IMR-90 (cell line): Measurements from ENCODE around the gene HBD. TPM values are rescaled to one million over a fixed set of nuclear protein-coding genes. Genes with fewer than 3 reads are reported as not detected.

ENCODE experiments used
- ATAC-seq: fragments of 200-7000 bp; cut with Tn5 transposase; 2 replicates; pipeline ENCODE4 v1.9.1; 2020; ENCODE audit warnings: low read depth, mild to moderate bottlenecking, moderate library complexity
- BruUV-seq: library from RNA; stranded (reverse); fragments of 400-500 nt; replicated peaks from 2 replicates; lab custom pipeline; 2021; lab: Mats Ljungman, UMichigan
- CTCF ChIA-PET: fragments of 300-600 bp; formaldehyde crosslinking; extraction: SDS; loops from one replicate; lab custom pipeline; 2021; ENCODE audit warnings: antibody characterized with exemption; lab: Yijun Ruan, JAX
- POLR2A ChIA-PET: fragments of 300-600 bp; sonication (Branson Sonifier 250); formaldehyde crosslinking; loops from one replicate; lab custom pipeline; 2022; ENCODE audit warnings: antibody characterized with exemption; ENCODE audit not compliant: unreplicated experiment; lab: Charles Lee
- DNase-seq: peaks from one replicate; pipeline ENCODE4 v3.0.0; 2013
- H2AFZ ChIP-seq: replicated peaks from 2 replicates; pipeline ENCODE3; 2013; ENCODE audit warnings: low read length, mild to moderate bottlenecking; ENCODE audit not compliant: poor library complexity
- H2AK5ac ChIP-seq: 2 replicates; pipeline ENCODE4 v1.6.1; 2013; ENCODE audit warnings: low read depth, low read length, inconsistent platforms
- H2AK9ac ChIP-seq: replicated peaks from 2 replicates; pipeline ENCODE3; 2013; ENCODE audit warnings: mild to moderate bottlenecking, low read depth, low read length, moderate library complexity; ENCODE audit not compliant: poor library complexity
- H2BK120ac ChIP-seq: 2 replicates; pipeline ENCODE4 v1.6.1; 2013; ENCODE audit warnings: low read depth, low read length, inconsistent platforms
- H2BK15ac ChIP-seq: 3 replicates; pipeline ENCODE4 v1.6.1; 2013; ENCODE audit warnings: low read depth, low read length, inconsistent platforms
- H2BK20ac ChIP-seq: 2 replicates; pipeline ENCODE4 v1.6.1; 2013; ENCODE audit warnings: low read depth, mild to moderate bottlenecking, inconsistent platforms, low read length, moderate library complexity
- H2BK5ac ChIP-seq: 2 replicates; pipeline ENCODE4 v1.6.1; 2013; ENCODE audit warnings: mild to moderate bottlenecking, low read depth, low read length, inconsistent platforms; ENCODE audit not compliant: poor library complexity, severe bottlenecking
- H3K14ac ChIP-seq: replicated peaks from 2 replicates; pipeline ENCODE4 v1.6.1; 2013; ENCODE audit warnings: low read depth, low read length, inconsistent platforms
- H3K18ac ChIP-seq: 2 replicates; pipeline ENCODE4 v1.6.1; 2013; ENCODE audit warnings: low read depth, low read length, control low read depth
- H3K23ac ChIP-seq: 2 replicates; pipeline ENCODE4 v1.6.1; 2013; ENCODE audit warnings: low read depth, low read length, inconsistent platforms
- H3K27ac ChIP-seq: 2 replicates; pipeline ENCODE4 v1.5.1; 2013; ENCODE audit warnings: mild to moderate bottlenecking, control low read depth, low read length; ENCODE audit not compliant: insufficient read depth
- H3K27me3 ChIP-seq: 2 replicates; pipeline ENCODE4 v1.6.1; 2013; ENCODE audit warnings: low read length; ENCODE audit not compliant: control insufficient read depth, insufficient read depth
- H3K36me3 ChIP-seq: 2 replicates; pipeline ENCODE4 v1.6.1; 2013; ENCODE audit warnings: low read length, mixed read lengths; ENCODE audit not compliant: control insufficient read depth, insufficient read depth
- H3K4ac ChIP-seq: 2 replicates; pipeline ENCODE4 v1.6.1; 2013; ENCODE audit warnings: low read depth, low read length, inconsistent platforms
- H3K4me1 ChIP-seq: 2 replicates; pipeline ENCODE4 v1.6.1; 2013; ENCODE audit warnings: low read length, mixed read lengths; ENCODE audit not compliant: control insufficient read depth, insufficient read depth
- H3K4me2 ChIP-seq: 2 replicates; pipeline ENCODE4 v1.6.1; 2013; ENCODE audit warnings: low read depth, mild to moderate bottlenecking, control low read depth, low read length, moderate library complexity
- H3K4me3 ChIP-seq: 2 replicates; pipeline ENCODE4 v1.5.1; 2013; ENCODE audit warnings: low read depth, mild to moderate bottlenecking, control low read depth, low read length, moderate library complexity; ENCODE audit not compliant: insufficient read depth
- H3K56ac ChIP-seq: 2 replicates; pipeline ENCODE4 v1.6.1; 2013; ENCODE audit warnings: low read length, inconsistent platforms; ENCODE audit not compliant: insufficient read depth; ENCODE audit errors: extremely low read depth
- H3K79me1 ChIP-seq, 2 experiments: 2 replicates each; pipeline ENCODE4 v1.6.1; 2013; ENCODE audit warnings: low read length in 2 of 2, inconsistent platforms in 1 of 2, low read depth in 1 of 2
- H3K9ac ChIP-seq: 2 replicates; pipeline ENCODE4 v1.6.1; 2013; ENCODE audit warnings: low read depth, low read length, control low read depth
- H3K9me1 ChIP-seq: 2 replicates; pipeline ENCODE4 v1.6.1; 2013; ENCODE audit warnings: low read length, inconsistent platforms; ENCODE audit not compliant: insufficient read depth
- H3K9me3 ChIP-seq: 2 replicates; pipeline ENCODE4 v1.6.1; 2013; ENCODE audit warnings: low read length; ENCODE audit not compliant: control insufficient read depth, insufficient read depth
- H4K20me1 ChIP-seq: 2 replicates; pipeline ENCODE4 v1.6.1; 2013; ENCODE audit warnings: low read length, inconsistent platforms; ENCODE audit not compliant: insufficient read depth
- H4K5ac ChIP-seq: 2 replicates; pipeline ENCODE4 v1.6.1; 2013; ENCODE audit warnings: mild to moderate bottlenecking, low read depth, low read length, control low read depth
- H4K8ac ChIP-seq, 2 experiments: 2 replicates each; pipeline ENCODE4 v1.6.1; 2013; ENCODE audit warnings: low read depth in 2 of 2, low read length in 2 of 2, control low read depth in 1 of 2, inconsistent platforms in 1 of 2
- H4K91ac ChIP-seq: 2 replicates; pipeline ENCODE4 v1.6.1; 2013; ENCODE audit warnings: low read depth, low read length, inconsistent platforms; ENCODE audit not compliant: insufficient read depth
- BHLHE40 ChIP-seq: fragments of 150-350 bp; IDR thresholded peaks from 2 replicates; pipeline ENCODE4 v1.6.1; 2016; ENCODE audit warnings: mild to moderate bottlenecking, low read depth, low read length
- CEBPB ChIP-seq: IDR thresholded peaks from 2 replicates; pipeline ENCODE4 v1.6.1; 2012; ENCODE audit warnings: low read depth, low read length, improper control_type of control experiment
- CHD1 ChIP-seq: IDR thresholded peaks from 2 replicates; pipeline ENCODE4 v1.6.1; 2012; ENCODE audit warnings: low read depth, low read length, improper control_type of control experiment
- CTCF ChIP-seq: conservative IDR thresholded peaks from 2 replicates; pipeline ENCODE4 v1.5.1; 2012; ENCODE audit warnings: mild to moderate bottlenecking, low read depth, low read length, improper control_type of control experiment
- ELK1 ChIP-seq: fragments of 150-350 bp; IDR thresholded peaks from 2 replicates; pipeline ENCODE4 v1.6.1; 2016; ENCODE audit warnings: low read depth, mild to moderate bottlenecking, low read length, moderate library complexity, borderline replicate concordance
- FOS ChIP-seq: fragments of 150-350 bp; IDR thresholded peaks from 2 replicates; pipeline ENCODE4 v1.6.1; 2016; ENCODE audit warnings: low read depth, low read length
- MAFK ChIP-seq: IDR thresholded peaks from 2 replicates; pipeline ENCODE4 v1.6.1; 2012; ENCODE audit warnings: low read depth, low read length, improper control_type of control experiment
- MAZ ChIP-seq: IDR thresholded peaks from 2 replicates; pipeline ENCODE4 v1.6.1; 2012; ENCODE audit warnings: low read depth, mild to moderate bottlenecking, low read length, improper control_type of control experiment, moderate library complexity, borderline replicate concordance
- MXI1 ChIP-seq: IDR thresholded peaks from 2 replicates; pipeline ENCODE4 v1.6.1; 2012; ENCODE audit warnings: low read depth, mild to moderate bottlenecking, low read length, moderate library complexity, borderline replicate concordance
- NFE2L2 ChIP-seq: fragments of 150-350 bp; IDR thresholded peaks from 2 replicates; pipeline ENCODE4 v1.6.1; 2016; ENCODE audit warnings: low read depth, mild to moderate bottlenecking, low read length
- POLR2A ChIP-seq: IDR thresholded peaks from 2 replicates; pipeline ENCODE4 v1.6.1; 2012; ENCODE audit warnings: mild to moderate bottlenecking, low read depth, low read length
- RAD21 ChIP-seq: IDR thresholded peaks from 2 replicates; pipeline ENCODE4 v1.6.1; 2012; ENCODE audit warnings: low read length, improper control_type of control experiment
- RCOR1 ChIP-seq: IDR thresholded peaks from 2 replicates; pipeline ENCODE4 v1.6.1; 2012; ENCODE audit warnings: mild to moderate bottlenecking, low read length, improper control_type of control experiment; ENCODE audit not compliant: insufficient replicate concordance
- RFX5 ChIP-seq: IDR thresholded peaks from 2 replicates; pipeline ENCODE4 v1.8.0; 2012; ENCODE audit warnings: low read depth, mild to moderate bottlenecking, low read length, moderate library complexity
- SMC3 ChIP-seq: fragments of 150-350 bp; IDR thresholded peaks from 2 replicates; pipeline ENCODE4 v1.6.1; 2016; ENCODE audit warnings: low read depth, mild to moderate bottlenecking, antibody characterized with exemption, low read length, moderate library complexity
- USF2 ChIP-seq: fragments of 150-350 bp; IDR thresholded peaks from 2 replicates; pipeline ENCODE4 v1.6.1; 2017; ENCODE audit warnings: mild to moderate bottlenecking, antibody characterized with exemption, low read length, low read depth
- WGBS, 2 experiments: methylation state at CpG; one replicate each; pipeline versions ENCODE4 v1.1.5 to v1.1.7; 2013; ENCODE audit warnings: missing lambda C conversion rate in 2 of 2; ENCODE audit not compliant: insufficient read length in 1 of 2; ENCODE audit errors: extremely low coverage in 2 of 2; 5-methylcytosine and 5-hydroxymethylcytosine counted together
- dilution Hi-C: fragments of 300-500 bp; cut with HindIII; formaldehyde crosslinking; loops from one replicate; pipeline ENCODE4 v1.14.3; 2018; ENCODE audit warnings: low sequenced_read_pairs; ENCODE audit not compliant: unreplicated experiment
- in situ Hi-C: fragments of 300-500 bp; cut with MboI; formaldehyde crosslinking; loops from 3 replicates; pipeline ENCODE4 v1.14.3; 2019; ENCODE audit warnings: low sequenced_read_pairs, inconsistent platforms, mixed read lengths
- intact Hi-C: fragments of 100-400 bp; cut with micrococcal nuclease; formaldehyde crosslinking; loops from 2 replicates; pipeline ENCODE4 v1.10.0; 2022
- polyA plus RNA-seq, 3 experiments: library from polyadenylated mRNA; depleted of rRNA; stranded (reverse); fragments of >200 nt; gene quantifications; 2 replicates each; pipeline ENCODE4 v1.2.3, GENCODE V29; 2012; ENCODE audit warnings: low replicate concordance in 1 of 3
- total RNA-seq: library from RNA; depleted of rRNA; stranded (reverse); fragments of >200 nt; gene quantifications from 2 replicates; pipeline ENCODE4 v1.2.3, GENCODE V29; 2012

Gene HBD
- total and polyA plus RNA-seq, 2 of the 4 experiments (the other 2 are of a cell fraction) = 6.3 to 12.0 TPM

DNA sequence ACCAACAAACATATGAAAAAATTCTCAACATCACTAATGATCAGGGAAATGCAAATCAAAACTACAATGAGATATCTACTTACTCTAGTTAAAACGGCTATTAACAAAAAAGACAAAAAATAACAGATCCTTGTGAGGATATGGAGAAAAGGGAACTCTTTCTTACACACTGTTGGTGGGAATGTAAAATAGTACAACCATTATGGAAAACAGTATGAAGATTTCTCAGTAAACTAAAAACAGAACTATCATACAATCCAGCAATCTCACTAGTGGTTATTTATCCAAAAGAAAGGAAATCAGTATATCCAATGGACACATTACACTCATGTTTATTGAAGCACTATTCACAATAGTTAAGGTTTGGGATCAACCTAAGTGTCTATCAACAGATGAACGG lies 31.5 kb upstream of the HBD start:
- Histone ChIP-seq H3K56ac (no peak overlapping the region), H3K79me1 (no peaks in the 10 kb centered on the region), H2AK5ac (no peak overlapping the region), H3K4ac (no peak overlapping the region), H3K9ac (no peak overlapping the region), H3K9me1 (no peaks in the 10 kb centered on the region), H2AK9ac (no peak overlapping the region), H3K4me3 (no peak overlapping the region), H2AFZ (no peak overlapping the region), H3K9me3 (no peaks in the 10 kb centered on the region), H2BK20ac (no peak overlapping the region), H3K4me2 (no peak overlapping the region), H3K36me3 (no peaks in the 10 kb centered on the region), H2BK15ac (no peak overlapping the region), H4K5ac (no peak overlapping the region), H3K14ac (no peak overlapping the region), H4K8ac (no peak overlapping the region), H3K18ac (no peak overlapping the region), H4K20me1 (no peaks in the 10 kb centered on the region), H4K91ac (no peak overlapping the region), H2BK120ac (no peak overlapping the region), H2BK5ac (no peak overlapping the region), H3K4me1 (no peaks in the 10 kb centered on the region; the same call in 1 of the 2 replicates), H3K23ac (no peak overlapping the region), H3K27ac (no peak overlapping the region), H3K27me3 (no peaks in the 10 kb centered on the region)
- TF ChIP-seq BHLHE40 (no peak), CHD1 (no peak), MAZ (no peak), RCOR1 (no peak), MXI1 (no peak), CEBPB (no peak), SMC3 (no peak), RAD21 (no peak), CTCF (no peak), MAFK (no peak), NFE2L2 (no peak), ELK1 (no peak), POLR2A (no peak), USF2 (no peak), RFX5 (no peak), FOS (no peak)
- CTCF ChIA-PET = no interaction called here
- no peak for DNase-seq
- intact Hi-C loops = no loop called here
- dilution Hi-C loops = no loop called here
- WGBS, 2 experiments = no CpG with 5 or more reads among the region's 2 CpGs
- no TSS peak for BruUV-seq
- ATAC-seq = no peak
- POLR2A ChIA-PET = no interaction called here
- in situ Hi-C loops = no loop called here
